ENCODE results near the gene TAF4. TPM values are rescaled to one million over a fixed set of nuclear protein-coding genes. Genes with fewer than 3 reads are reported as not detected.

Gene TAF4
- total and polyA plus RNA-seq, 8 donors: 5.7 to 15.2 (median 8.4) TPM

GRCh38 chr20:62023935-62024334 is 41.7 kb downstream of the TAF4 start:
- ATAC-seq (no peak), FAIRE-seq (no peak), DNase-seq (no peak)
- 87 to 88% methylated on average over 11 of the region's 11 CpGs for WGBS, 2 donors
- Histone ChIP-seq H3K4me1 (peaks cover 32 to 43% (median 42%) of the 10 kb centered on the region in 3 donors), H3K27ac (no peak overlapping the region), H3K36me3 (no peaks in the 10 kb centered on the region), H3K27me3 (no peaks in the 10 kb centered on the region), H3K4me3 (no peak overlapping the region), H3K9me3 (no peaks in the 10 kb centered on the region)
- TF ChIP-seq, protein P1, sequence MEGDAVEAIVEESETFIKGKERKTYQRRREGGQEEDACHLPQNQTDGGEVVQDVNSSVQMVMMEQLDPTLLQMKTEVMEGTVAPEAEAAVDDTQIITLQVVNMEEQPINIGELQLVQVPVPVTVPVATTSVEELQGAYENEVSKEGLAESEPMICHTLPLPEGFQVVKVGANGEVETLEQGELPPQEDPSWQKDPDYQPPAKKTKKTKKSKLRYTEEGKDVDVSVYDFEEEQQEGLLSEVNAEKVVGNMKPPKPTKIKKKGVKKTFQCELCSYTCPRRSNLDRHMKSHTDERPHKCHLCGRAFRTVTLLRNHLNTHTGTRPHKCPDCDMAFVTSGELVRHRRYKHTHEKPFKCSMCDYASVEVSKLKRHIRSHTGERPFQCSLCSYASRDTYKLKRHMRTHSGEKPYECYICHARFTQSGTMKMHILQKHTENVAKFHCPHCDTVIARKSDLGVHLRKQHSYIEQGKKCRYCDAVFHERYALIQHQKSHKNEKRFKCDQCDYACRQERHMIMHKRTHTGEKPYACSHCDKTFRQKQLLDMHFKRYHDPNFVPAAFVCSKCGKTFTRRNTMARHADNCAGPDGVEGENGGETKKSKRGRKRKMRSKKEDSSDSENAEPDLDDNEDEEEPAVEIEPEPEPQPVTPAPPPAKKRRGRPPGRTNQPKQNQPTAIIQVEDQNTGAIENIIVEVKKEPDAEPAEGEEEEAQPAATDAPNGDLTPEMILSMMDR (IDR thresholded peaks at IDR 0.05): no peak
- intact Hi-C loops (cut with DNase I): no loop called here

DNA sequence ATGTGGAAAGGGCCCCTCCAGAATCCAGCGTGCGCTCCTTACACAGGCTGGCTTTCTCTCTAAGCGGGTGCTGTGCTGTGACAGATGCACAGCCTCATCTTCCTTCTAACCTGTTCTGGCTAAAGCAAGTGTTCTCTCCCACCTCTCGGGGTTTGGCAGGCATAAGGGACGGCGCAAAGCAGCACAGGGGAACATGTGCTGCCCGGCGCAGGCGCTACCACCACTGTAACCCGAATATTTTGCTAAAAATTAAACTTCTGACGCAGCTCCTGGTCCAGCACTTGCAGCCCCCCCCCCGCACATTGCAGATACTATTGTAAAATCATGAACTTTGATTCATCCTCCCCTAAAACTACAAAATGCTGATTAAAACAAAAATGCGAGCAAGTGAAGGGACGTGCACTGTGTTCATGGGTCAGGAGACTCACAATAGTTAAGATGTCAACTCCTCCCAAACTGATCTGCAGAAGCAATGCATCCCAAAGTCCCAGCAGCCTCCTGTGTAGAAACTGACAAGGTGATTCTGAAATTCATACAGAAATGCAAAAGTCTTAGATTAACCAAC is 43.0 kb downstream of the TAF4 start:
- no peak overlapping the region for H3K4me3 ChIP-seq
- no peak for DNase-seq
- no peaks in the 10 kb centered on the region for H3K9me3 ChIP-seq
- H3K27ac ChIP-seq: no peak overlapping the region
- TF ChIP-seq, protein P1 (IDR thresholded peaks at IDR 0.05): no peak
- ATAC-seq: no peak
- 92 to 94% methylated on average over 14 of the region's 14 CpGs for WGBS, 2 donors
- H3K4me1 ChIP-seq: peaks cover 23 to 42% (median 37%) of the 10 kb centered on the region in 3 donors
- intact Hi-C loops (cut with DNase I): no loop called here
- no peaks in the 10 kb centered on the region for H3K36me3 ChIP-seq
- H3K27me3 ChIP-seq: no peaks in the 10 kb centered on the region
- FAIRE-seq: no peak

DNA sequence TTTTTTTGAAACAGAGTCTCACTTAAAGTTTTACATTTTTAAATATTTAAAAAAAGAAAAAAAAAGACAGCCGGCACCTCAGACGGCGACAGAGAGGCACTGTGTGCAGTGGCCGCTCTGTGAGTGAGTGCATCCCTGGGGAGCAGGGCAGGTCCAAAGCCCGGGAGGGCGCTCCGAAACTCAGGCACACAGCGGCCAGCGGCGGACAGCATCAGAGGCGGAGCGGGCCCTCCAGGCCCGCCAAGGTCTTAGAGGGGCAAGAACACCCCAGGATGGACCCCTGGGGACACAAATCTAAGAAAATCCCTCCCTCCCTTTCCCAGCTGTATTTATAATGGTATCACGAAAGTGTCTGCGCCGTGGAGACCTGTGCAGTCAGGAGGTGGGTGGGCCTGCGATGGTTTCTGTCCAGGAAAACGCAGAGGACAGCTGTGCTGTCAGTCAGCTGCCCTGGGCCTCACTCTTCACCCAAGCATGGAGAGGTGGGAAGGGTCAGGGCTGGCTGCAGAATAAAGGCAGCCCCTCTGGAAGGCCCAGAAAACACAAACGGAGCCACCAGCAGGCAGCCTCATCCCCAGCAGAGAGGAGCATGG is 43.8 kb downstream of the TAF4 start:
- ATAC-seq (no peak), DNase-seq (no peak), FAIRE-seq (no peak)
- intact Hi-C loops (cut with DNase I): no loop called here
- Histone ChIP-seq H3K27me3 (no peaks in the 10 kb centered on the region), H3K27ac (no peak overlapping the region), H3K9me3 (no peaks in the 10 kb centered on the region), H3K4me3 (no peak overlapping the region), H3K4me1 (peaks cover 22 to 38% (median 31%) of the 10 kb centered on the region in 3 donors), H3K36me3 (no peaks in the 10 kb centered on the region)
- 85 to 91% methylated on average over 19 of the region's 19 CpGs for WGBS, 2 donors
- TF ChIP-seq, protein P1 (IDR thresholded peaks at IDR 0.05): no peak

GRCh38 chr20:62020935-62021701 is 44.6 kb downstream of the TAF4 start:
- no peaks in the 10 kb centered on the region for H3K27me3 ChIP-seq
- TF ChIP-seq, protein P1 (IDR thresholded peaks at IDR 0.05): no peak
- H3K4me1 ChIP-seq: peaks cover 14 to 31% (median 23%) of the 10 kb centered on the region in 3 donors
- ATAC-seq (peak; percentile 68 to 84 (median 84)), DNase-seq (peak in 4 of 6 donors; percentile 51 to 80 (median 75)), FAIRE-seq (no peak)
- H3K4me3 ChIP-seq: no peak overlapping the region
- H3K36me3 ChIP-seq: no peaks in the 10 kb centered on the region
- H3K27ac ChIP-seq: no peak overlapping the region
- H3K9me3 ChIP-seq: no peaks in the 10 kb centered on the region
- intact Hi-C loops (cut with DNase I): no loop called here
- WGBS, 2 donors: 46 to 62% methylated on average over 25 of the region's 25 CpGs
